SJSA1 (cell line): Measurements from ENCODE around the gene ZFPM1. TPM values are rescaled to one million over a fixed set of nuclear protein-coding genes. Genes with fewer than 3 reads are reported as not detected.
A peak's percentile ranks its signal among the peaks of the same experiment; 100 is the strongest.

ENCODE experiments used
- DNase-seq, 2 experiments: peaks; one replicate each; pipeline ENCODE4 v3.0.0-alpha.2; 2015 to 2020; ENCODE audit warnings: low spot score in 2 of 2, low read depth in 1 of 2
- H3K27ac ChIP-seq: fragments of 250-450 bp; sonication (Bioruptor Pico); 2 replicates; pipeline ENCODE4 v1.5.1; 2020; ENCODE audit warnings: mild to moderate bottlenecking, moderate library complexity
- H3K27me3 ChIP-seq: fragments of 250-450 bp; sonication (Bioruptor Pico); replicated peaks from 2 replicates; pipeline ENCODE4 v1.5.1; 2020; ENCODE audit warnings: mild to moderate bottlenecking, moderate library complexity
- H3K36me3 ChIP-seq: fragments of 250-450 bp; sonication (Bioruptor Pico); 2 replicates; pipeline ENCODE4 v1.5.1; 2020; ENCODE audit warnings: mild to moderate bottlenecking
- H3K4me1 ChIP-seq: fragments of 250-450 bp; sonication (Bioruptor Pico); replicated peaks from 2 replicates; pipeline ENCODE4 v1.6.1; 2021; ENCODE audit warnings: mild to moderate bottlenecking
- H3K4me3 ChIP-seq: fragments of 250-450 bp; sonication (Bioruptor Pico); 2 replicates; pipeline ENCODE4 v1.5.1; 2020; ENCODE audit warnings: mild to moderate bottlenecking
- H3K9me3 ChIP-seq: fragments of 250-450 bp; sonication (Bioruptor Pico); replicated peaks from 2 replicates; pipeline ENCODE4 v1.5.1; 2020; ENCODE audit warnings: mild to moderate bottlenecking
- total RNA-seq: library from RNA; depleted of rRNA; stranded (reverse); fragments of >200 nt; shearing (Covaris generic); gene quantifications from 2 replicates; pipeline ENCODE4 v1.2.3, GENCODE V29; 2014

ZFPM1 gene
- total RNA-seq, 1 experiment from 2014 or later, result 0.92 TPM

- no peak overlapping the region for H3K4me3 ChIP-seq
- H3K27ac ChIP-seq, result no peak overlapping the region
- H3K27me3 ChIP-seq, result no peaks in the 10 kb centered on the region
- H3K4me1 ChIP-seq, result peaks cover 10% of the 10 kb centered on the region
- 0 out of 2 replicates have a peak, but pooled peaks cover 3% of the 10 kb centered on the region for H3K9me3 ChIP-seq
- peak; percentile 71 to 75 for DNase-seq
- H3K36me3 ChIP-seq, result no peaks in the 10 kb centered on the region; the same call in 1 of the 2 replicates
These were observed 10.1 kb upstream of the ZFPM1 start for GRCh38 chr16:88442727-88443576.

- Histone ChIP-seq H3K4me3 (no peak overlapping the region), H3K36me3 (no peaks in the 10 kb centered on the region), H3K27me3 (no peaks in the 10 kb centered on the region), H3K4me1 (peaks cover 10% of the 10 kb centered on the region), H3K27ac (no peak overlapping the region), H3K9me3 (0 out of 2 replicates have a peak, but pooled peaks cover 3% of the 10 kb centered on the region)
- DNase-seq, result no peak
These were observed 8.1 kb upstream of the ZFPM1 start for GRCh38 chr16:88444826-88445582.

GRCh38 chr16:88445583-88445960, 7.5 kb upstream of the ZFPM1 start:
- Histone ChIP-seq H3K27ac (no peak overlapping the region), H3K36me3 (no peaks in the 10 kb centered on the region), H3K4me1 (peaks cover 10% of the 10 kb centered on the region), H3K27me3 (no peaks in the 10 kb centered on the region), H3K9me3 (0 out of 2 replicates have a peak, but pooled peaks cover 3% of the 10 kb centered on the region), H3K4me3 (no peak overlapping the region)
- no peak for DNase-seq

- H3K27me3 ChIP-seq, result no peaks in the 10 kb centered on the region
- H3K27ac ChIP-seq, result no peak overlapping the region
- H3K4me1 ChIP-seq, result peaks cover 10% of the 10 kb centered on the region
- no peaks in the 10 kb centered on the region for H3K36me3 ChIP-seq
- no peak for DNase-seq
- 0 out of 2 replicates have a peak, but pooled peaks cover 3% of the 10 kb centered on the region for H3K9me3 ChIP-seq
- no peak overlapping the region for H3K4me3 ChIP-seq
These were observed 7.0 kb upstream of the ZFPM1 start for GRCh38 chr16:88446061-88446460.

GRCh38 chr16:88446736-88447135, 6.3 kb upstream of the ZFPM1 start:
- 0 out of 2 replicates have a peak, but pooled peaks cover 3% of the 10 kb centered on the region for H3K9me3 ChIP-seq
- DNase-seq, result no peak
- H3K27me3 ChIP-seq, result no peaks in the 10 kb centered on the region

GRCh38 chr16:88447881-88448280, 5.2 kb upstream of the ZFPM1 start:
- DNase-seq, result no peak
- Histone ChIP-seq H3K27me3 (no peaks in the 10 kb centered on the region), H3K27ac (no peak overlapping the region), H3K4me3 (no peak overlapping the region), H3K9me3 (0 out of 2 replicates have a peak, but pooled peaks cover 3% of the 10 kb centered on the region), H3K36me3 (no peaks in the 10 kb centered on the region), H3K4me1 (peaks cover 13% of the 10 kb centered on the region)

More at GRCh38 chr16:88446736-88447135, 6.3 kb upstream of the ZFPM1 start:
- H3K36me3 ChIP-seq, result no peaks in the 10 kb centered on the region
- H3K27ac ChIP-seq, result no peak overlapping the region
- no peak overlapping the region for H3K4me3 ChIP-seq
- peaks cover 10% of the 10 kb centered on the region for H3K4me1 ChIP-seq

GRCh38 chr16:88448461-88449266, 4.4 kb upstream of the ZFPM1 start:
- Histone ChIP-seq H3K4me3 (no peak overlapping the region), H3K4me1 (peaks cover 9% of the 10 kb centered on the region), H3K27ac (no peak overlapping the region), H3K27me3 (no peaks in the 10 kb centered on the region), H3K9me3 (no peaks in the 10 kb centered on the region), H3K36me3 (no peaks in the 10 kb centered on the region)
- no peak for DNase-seq

GRCh38 chr16:88449267-88449561, 3.9 kb upstream of the ZFPM1 start:
- Histone ChIP-seq H3K36me3 (no peaks in the 10 kb centered on the region), H3K4me1 (peaks cover 14% of the 10 kb centered on the region), H3K27me3 (no peaks in the 10 kb centered on the region; the same call in 1 of the 2 replicates), H3K9me3 (no peaks in the 10 kb centered on the region), H3K27ac (no peak overlapping the region), H3K4me3 (no peak overlapping the region)
- no peak for DNase-seq

- Histone ChIP-seq H3K4me1 (peaks cover 33% of the 10 kb centered on the region), H3K27me3 (peaks cover 5% of the 10 kb centered on the region; the same call in 1 of the 2 replicates), H3K36me3 (no peaks in the 10 kb centered on the region), H3K4me3 (no peak overlapping the region; the same call in 1 of the 2 replicates), H3K27ac (no peak overlapping the region), H3K9me3 (no peaks in the 10 kb centered on the region)
- DNase-seq, result no peak
These were observed 1.2 kb upstream of the ZFPM1 start for GRCh38 chr16:88451586-88452481.

- H3K4me3 ChIP-seq, result peak overlapping the region; percentile 64
- H3K27ac ChIP-seq, result peak overlapping the region; percentile 58
- peak; percentile 73 to 98 for DNase-seq
- no peaks in the 10 kb centered on the region for H3K36me3 ChIP-seq
- peaks cover 33% of the 10 kb centered on the region for H3K4me1 ChIP-seq
- peaks cover 5% of the 10 kb centered on the region; the same call in 1 of the 2 replicates for H3K27me3 ChIP-seq
- no peaks in the 10 kb centered on the region for H3K9me3 ChIP-seq
These were observed 431 bp upstream of the ZFPM1 start for GRCh38 chr16:88452482-88453216.

- H3K4me1 ChIP-seq, result peaks cover 33% of the 10 kb centered on the region
These were observed 787 bp downstream of the ZFPM1 start for GRCh38 chr16:88453611-88454522.

More at GRCh38 chr16:88453611-88454522, 787 bp downstream of the ZFPM1 start:
- no peak overlapping the region for H3K27ac ChIP-seq
- H3K27me3 ChIP-seq, result peaks cover 5% of the 10 kb centered on the region; the same call in 1 of the 2 replicates
- DNase-seq, result peak in 1 of 2 experiments; percentile 35
- H3K36me3 ChIP-seq, result no peaks in the 10 kb centered on the region
- H3K9me3 ChIP-seq, result no peaks in the 10 kb centered on the region
- peak overlapping the region; percentile 64 for H3K4me3 ChIP-seq
